GM12801 (cell line): Measurements from ENCODE around the gene FHIT.

ENCODE experiments used
- TF ChIP-seq, protein P1 (sequence below): IDR thresholded peaks from one replicate; pipeline ENCODE4 v1.5.1; 2011; ENCODE audit warnings: control low read depth; ENCODE audit not compliant: insufficient read length; ENCODE audit errors: extremely low read depth

FHIT gene

GRCh38 chr3:61057464-61057863 lies 193.8 kb downstream of the FHIT start:
- TF ChIP-seq, protein P1, sequence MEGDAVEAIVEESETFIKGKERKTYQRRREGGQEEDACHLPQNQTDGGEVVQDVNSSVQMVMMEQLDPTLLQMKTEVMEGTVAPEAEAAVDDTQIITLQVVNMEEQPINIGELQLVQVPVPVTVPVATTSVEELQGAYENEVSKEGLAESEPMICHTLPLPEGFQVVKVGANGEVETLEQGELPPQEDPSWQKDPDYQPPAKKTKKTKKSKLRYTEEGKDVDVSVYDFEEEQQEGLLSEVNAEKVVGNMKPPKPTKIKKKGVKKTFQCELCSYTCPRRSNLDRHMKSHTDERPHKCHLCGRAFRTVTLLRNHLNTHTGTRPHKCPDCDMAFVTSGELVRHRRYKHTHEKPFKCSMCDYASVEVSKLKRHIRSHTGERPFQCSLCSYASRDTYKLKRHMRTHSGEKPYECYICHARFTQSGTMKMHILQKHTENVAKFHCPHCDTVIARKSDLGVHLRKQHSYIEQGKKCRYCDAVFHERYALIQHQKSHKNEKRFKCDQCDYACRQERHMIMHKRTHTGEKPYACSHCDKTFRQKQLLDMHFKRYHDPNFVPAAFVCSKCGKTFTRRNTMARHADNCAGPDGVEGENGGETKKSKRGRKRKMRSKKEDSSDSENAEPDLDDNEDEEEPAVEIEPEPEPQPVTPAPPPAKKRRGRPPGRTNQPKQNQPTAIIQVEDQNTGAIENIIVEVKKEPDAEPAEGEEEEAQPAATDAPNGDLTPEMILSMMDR = no peak

DNA sequence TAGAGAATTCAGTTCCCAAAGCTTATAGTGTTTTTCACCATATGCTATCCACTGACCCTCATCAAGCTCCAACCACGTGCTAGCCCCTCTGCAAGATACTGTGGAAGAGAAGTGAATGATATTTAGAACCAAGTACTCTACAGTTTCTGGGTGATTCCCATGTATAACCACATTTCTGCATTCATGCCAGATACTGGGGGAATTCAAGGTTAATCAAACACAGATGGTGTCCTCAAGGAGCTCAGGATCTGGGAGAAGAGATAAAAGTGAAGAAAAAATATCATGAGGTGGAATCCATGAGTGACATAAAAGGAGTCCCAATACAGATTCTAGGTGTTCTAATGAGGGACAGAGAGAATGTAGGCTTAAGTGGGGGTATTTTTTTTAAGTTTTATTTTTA lies 195.8 kb downstream of the FHIT start:
- TF ChIP-seq, protein P1 = no peak

GRCh38 chr3:61053781-61054496 lies 197.3 kb downstream of the FHIT start:
- TF ChIP-seq, protein P1 = no peak

- TF ChIP-seq, protein P1 = no peak
Measured at GRCh38 chr3:61052851-61053250, 198.4 kb downstream of the FHIT start.

DNA sequence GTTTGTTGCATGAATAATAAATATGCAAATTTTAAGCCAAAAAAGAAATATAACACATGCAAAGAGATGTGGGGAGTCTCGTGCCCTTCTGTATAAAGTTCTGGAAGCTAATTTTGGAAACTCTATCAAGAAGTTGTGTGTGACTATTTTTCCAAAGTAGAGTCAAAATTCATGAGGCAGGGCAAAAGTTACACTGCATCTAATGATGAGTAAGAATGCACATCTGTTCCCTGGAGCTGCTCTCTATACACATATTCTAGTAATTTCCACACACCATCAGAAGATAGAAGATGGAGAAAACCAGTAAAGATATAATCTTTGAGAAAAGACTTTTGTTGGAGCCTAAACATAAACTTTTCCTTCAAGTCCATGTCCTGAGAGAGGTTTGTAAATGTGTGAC lies 199.6 kb downstream of the FHIT start:
- TF ChIP-seq, protein P1 = no peak

- TF ChIP-seq, protein P1 = no peak
Measured at GRCh38 chr3:61043156-61043555, 208.1 kb downstream of the FHIT start.

- TF ChIP-seq, protein P1 = no peak
Measured at GRCh38 chr3:61040618-61041017, 210.6 kb downstream of the FHIT start.

DNA sequence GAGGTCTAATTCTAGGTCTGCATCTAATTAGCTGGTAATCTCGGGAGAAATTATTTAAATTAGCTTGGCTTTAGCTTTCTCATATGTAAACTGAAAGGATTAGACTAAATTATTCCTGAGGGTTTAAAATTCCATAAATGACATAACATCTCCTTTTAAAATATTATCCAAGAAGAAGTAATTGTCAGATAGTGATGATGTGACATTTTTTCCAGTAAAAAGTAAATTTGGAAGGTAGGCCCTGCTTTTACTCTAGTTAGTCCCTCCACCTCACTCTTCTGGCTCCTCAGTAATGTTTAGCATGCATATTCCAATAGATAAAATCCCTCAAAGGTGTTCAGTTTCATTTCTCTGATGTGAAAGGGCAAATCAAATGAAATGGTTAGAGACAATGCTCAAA lies 215.7 kb downstream of the FHIT start:
- TF ChIP-seq, protein P1 = no peak
